ENCODE data around the gene DNAH6.

The DNAH6 gene

DNA sequence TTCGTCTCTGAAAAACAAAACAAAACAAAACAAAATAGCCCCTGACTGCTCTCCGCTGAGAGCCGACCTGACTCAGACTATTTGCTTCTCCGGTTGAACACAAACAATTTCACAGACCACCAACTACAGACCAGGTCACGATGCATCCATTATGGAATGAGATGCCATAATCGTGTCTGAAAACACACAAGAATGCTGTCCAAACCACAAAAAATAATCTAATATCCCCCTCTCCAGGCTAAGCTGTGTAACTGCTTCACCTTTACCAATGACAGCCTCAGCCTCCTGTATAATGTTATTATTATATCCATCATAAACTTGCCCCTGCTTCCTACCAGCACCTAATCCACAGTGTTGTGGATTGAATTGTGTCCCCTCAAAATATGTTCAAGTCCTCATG is 114.7 kb downstream of the DNAH6 start:
- DNase-seq (ENCODE audit: low spot score): peak; percentile 51

DNA sequence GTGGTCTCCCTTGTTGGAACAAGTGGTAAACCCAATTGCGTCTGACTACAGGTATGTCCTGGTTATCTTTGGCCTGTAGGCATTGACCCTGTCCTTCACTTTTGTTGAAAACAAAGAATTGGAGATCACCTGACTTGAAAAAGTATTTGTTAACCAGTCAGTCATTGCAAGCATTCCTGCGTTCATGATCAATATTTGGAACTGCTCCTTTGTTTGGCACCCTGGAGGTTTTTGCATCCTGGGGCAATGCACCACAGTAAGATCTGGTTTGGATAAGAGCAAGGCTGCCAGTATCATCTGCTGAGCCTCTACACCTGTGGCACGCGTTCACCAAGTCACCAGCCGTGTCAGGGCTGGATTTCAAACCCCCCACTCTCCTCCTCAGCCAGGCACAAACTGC is 115.7 kb downstream of the DNAH6 start:
- no peak for DNase-seq (ENCODE audit: low spot score)

DNA sequence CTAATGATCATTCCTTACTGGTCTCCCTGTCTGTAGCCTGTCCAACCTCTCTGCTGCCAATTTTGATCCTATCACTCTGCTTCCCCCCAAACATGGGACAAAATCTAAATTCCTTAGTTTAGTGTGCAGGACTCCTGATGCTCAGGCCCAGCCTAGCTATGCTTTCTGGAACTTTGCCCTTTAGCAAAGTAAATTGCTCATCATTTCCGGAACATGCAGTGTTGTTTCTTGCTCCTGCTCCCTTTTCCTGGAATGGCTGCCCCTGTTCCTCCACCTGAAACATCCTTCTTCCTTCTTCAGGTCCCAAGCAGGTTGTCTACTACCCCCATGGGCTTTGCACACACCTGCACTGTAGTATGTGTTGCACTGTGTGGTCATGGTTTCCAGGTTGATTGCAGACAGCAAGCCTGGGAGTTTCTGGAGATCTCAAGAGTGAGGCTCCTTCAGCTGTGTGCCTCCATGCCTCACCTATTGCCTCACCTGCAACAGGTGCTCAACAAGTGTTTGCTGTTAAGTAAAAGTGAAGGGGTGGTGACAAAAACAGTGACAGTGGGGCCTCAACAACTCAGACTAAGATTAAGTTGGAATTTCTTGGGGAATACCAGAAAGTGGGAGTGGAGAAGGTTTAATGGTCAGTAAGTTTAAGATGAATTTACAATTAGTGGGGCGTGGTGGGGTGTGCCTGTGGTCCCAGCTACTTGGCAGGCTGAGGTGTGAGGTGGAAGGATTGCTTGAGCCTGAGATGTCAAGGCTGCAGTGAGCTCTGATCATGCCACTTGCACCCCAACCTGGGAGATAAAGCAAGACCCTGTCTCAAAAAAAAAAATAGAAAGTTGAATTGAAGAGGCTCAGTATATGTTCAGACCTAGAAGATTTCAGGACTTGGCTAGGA is 120.0 kb downstream of the DNAH6 start:
- DNase-seq (ENCODE audit: low spot score): no peak

DNA sequence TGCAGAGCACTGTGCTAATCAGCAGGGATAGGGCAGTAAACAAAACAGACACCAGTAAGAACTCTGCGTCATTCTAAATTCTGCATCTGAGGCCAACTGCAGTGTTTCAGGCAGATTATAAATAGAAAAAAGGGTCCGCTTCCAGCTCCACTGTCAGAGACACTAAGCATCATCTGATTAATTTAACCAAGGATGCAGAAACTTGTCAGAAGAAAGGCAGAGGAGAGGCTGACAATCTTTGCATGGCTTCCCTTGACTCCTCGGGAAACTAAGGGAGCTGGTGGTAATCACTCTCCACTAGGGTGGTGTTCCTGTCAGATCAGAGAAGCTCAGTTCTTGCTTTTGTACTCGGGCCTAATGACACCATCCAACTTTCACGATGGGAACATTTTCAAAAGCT is 123.5 kb downstream of the DNAH6 start:
- DNase-seq (ENCODE audit: low spot score): no peak

DNA sequence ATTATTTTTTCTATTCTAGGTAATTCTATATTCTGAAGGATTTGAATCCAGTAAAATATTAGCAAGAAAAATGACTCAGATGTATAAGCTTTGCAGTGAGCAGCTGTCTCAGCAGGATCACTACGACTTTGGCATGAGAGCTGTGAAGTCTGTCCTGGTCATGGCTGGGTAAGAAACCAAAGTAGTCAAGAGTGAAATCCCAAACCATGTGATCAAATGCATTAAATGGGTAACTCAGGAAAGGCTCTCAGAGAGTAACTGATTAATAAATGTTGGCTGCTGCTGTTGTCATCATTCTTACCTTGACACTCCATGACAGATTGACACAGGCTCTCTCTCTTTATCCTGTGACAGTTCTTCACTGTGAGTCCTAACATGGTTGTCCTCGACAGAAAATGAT is 124.1 kb downstream of the DNAH6 start:
- DNase-seq (ENCODE audit: low spot score): no peak

DNA sequence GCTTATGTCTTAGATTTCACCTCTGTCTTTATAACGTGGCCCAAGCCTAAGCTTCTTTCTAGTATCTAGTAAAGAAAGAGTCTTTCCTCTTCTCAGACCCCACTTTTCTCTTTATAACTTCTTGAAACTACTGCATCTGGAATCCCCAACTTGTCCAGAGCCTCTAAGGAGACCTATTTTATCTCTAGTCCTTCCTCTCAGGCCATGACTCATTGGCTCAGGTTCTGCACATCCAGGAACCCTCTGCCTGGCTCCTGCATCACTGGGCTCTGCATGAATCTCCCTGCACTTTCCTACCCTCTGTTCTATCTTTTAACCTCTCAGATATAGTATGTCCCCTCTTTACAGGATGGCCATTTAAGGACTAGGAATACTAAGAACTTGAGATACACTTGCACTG is 124.7 kb downstream of the DNAH6 start:
- DNase-seq (ENCODE audit: low spot score): no peak

DNA sequence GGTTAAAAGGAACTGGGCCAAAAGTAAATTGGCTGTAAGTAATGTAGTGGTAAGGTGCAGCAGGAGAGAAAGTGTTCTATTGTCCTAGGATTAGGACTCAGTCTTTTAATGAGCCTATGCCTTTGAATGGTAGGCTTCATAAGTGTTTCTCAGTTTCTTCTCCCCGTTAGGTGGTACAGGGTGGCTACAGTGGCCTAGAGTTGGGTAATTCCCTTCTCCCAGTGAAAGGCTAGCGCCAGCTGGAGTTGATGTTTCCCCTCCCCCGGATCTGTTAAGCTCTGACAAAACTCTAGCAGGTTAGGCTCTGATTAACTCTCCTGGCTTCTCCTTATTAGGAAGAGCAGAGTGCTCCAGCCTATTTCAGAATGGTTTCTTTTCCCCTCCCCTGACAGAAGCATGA is 127.7 kb downstream of the DNAH6 start:
- no peak for DNase-seq (ENCODE audit: low spot score)

DNA sequence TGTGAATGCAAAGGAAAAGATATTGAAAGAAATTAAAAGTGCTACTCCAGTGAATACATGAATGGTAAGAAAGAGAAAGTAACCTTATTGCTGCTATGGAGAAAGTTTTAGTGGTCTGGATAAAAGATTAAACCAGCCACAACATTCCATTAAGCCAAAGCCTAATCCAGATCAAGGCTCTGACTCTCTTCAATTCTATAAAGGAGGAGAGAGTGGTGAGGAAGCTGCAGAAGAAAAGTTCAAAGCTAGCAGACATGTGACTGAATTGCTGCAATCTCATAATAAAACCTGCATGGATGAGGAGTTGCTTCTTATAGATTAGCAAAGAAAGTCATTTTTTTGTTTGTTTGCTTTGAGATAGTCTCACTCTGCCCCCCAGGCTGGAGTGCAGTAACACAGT is 130.2 kb downstream of the DNAH6 start:
- DNase-seq (ENCODE audit: low spot score): no peak

DNA sequence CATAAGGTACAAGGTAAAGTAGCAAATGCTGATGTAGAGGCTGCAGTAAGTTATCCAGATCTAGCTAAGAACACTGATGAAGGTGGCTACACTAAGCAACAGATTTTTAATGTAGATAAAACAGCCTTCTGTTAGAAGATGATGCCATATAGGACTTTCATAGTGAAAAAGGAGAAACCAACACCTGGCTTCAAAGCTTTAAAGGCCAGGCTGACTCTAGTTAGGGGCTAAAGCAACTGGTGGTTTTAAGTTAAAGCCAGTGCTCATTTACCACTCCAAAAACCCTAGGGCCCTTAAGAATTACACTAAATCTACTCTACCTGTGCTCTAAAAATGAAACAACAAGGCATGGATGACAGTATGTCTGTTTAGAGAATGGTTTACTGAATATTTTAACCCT is 131.0 kb downstream of the DNAH6 start:
- no peak for DNase-seq (ENCODE audit: low spot score)

DNA sequence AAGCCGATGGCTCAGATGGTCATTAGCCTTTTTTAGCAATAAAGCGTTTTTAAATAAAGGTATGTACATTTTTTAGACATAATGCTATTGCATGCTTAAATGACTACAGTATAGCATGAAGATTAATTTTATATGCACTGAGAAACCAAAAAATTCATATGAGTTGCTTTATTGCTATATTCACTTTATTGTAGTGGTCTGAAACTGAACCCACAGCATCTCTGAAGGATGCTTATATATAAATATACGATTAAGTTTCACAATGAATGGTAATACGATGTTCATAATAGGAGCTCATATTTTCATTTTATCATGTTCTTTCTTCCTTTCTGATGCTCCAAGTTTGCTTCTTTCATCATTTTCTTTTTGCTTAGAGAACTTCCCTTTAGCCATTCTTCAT is 132.8 kb downstream of the DNAH6 start:
- no peak for DNase-seq (ENCODE audit: low spot score)

DNA sequence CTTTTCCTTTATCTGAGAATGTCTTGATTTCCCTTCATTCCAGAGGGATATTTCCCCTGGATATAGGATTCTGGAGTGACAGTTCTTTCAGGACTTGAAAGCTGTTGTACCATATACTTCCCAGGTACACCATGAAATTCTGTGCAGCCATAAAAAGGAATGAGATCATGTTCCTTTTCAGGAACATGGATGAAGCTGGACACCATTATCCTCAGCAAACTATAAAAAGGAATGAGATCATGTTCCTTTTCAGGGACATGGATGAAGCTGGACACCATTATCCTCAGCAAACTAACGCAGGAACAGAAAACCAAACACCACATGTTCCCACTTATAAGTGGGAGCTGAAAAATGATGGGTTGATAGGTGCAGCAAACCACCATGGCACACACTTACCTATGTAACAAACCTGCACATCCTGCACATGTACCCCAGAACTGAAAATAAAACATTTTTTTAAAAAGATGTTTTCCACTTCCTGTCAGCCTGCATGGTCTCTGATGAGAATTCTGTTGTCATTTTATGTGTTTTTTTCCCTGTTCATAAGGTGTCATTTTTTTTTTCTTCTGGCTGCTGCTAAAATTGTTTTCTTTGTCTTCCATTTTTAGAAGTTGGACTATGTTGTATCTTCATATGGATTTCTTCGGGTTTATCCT is 133.3 kb downstream of the DNAH6 start:
- DNase-seq (ENCODE audit: low spot score): no peak

DNA sequence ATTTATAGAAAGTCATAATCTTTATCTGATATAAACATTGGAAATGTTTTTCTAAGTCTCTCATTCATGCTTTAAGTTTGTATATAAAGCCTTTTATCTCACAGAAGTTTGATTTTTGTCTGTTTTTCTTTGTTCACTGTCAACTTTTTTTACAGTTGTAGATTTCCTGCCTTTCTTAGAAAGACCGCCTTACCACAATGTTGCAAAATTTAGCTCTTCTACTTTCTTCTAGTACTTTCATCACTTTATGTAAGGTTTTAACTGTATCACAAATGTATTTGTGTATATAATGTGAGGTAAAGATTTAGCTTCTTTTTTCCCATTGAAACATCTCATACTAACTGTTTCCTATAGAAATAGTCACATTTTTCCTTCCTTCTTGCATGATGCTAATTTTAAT is 136.1 kb downstream of the DNAH6 start:
- DNase-seq (ENCODE audit: low spot score): no peak

DNA sequence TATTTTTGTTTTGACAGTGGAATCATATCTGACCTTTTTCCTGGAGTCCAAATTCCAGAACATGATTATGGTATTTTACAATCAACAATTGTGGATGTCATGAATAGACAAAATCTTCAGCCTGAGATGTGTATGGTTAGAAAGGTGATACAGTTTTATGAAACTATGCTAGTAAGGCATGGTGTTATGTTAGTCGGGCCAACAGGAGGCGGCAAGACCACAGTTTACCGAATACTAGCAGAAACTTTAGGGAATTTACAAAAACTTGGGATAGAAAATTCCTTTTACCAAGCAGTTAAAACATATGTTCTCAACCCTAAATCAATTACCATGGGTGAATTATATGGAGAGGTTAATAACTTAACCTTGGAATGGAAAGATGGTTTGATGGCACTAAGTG is 137.0 kb downstream of the DNAH6 start:
- no peak for DNase-seq (ENCODE audit: low spot score)

DNA sequence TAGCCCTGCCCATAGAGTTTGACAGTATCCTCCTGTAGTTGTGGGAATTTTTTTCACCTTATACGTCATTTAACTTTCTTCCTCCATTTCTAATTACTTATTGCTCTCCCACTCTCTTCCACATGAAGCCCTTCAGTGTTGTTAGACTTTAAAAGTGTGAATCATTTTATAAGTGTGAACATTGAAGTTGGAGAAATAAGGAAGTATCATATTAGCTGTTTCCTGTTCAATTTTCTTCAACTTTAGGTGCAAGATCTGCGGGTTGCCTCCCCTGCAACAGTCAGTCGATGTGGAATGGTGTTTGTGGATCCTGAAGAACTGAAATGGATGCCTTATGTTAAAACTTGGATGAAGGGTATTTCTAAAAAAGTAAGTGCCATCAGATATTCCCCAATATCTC is 138.1 kb downstream of the DNAH6 start:
- no peak for DNase-seq (ENCODE audit: low spot score)

DNA sequence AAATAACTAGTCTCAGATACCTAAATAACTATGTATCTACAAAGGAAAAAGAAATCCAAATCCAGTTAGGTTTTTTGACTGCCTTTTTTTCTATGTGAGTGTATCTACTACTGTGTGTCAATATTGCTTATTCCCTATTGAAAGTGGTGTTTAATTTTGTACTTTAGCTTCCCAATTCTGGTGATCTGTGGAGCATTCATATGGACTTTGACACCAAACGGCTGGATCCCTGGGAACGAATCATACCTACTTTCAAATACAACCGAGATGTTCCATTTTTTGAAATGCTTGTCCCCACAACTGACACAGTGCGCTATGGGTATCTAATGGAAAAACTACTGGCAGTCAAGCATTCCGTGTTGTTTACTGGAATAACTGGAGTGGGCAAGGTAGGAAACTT is 152.8 kb downstream of the DNAH6 start:
- no peak for DNase-seq (ENCODE audit: low spot score)

DNA sequence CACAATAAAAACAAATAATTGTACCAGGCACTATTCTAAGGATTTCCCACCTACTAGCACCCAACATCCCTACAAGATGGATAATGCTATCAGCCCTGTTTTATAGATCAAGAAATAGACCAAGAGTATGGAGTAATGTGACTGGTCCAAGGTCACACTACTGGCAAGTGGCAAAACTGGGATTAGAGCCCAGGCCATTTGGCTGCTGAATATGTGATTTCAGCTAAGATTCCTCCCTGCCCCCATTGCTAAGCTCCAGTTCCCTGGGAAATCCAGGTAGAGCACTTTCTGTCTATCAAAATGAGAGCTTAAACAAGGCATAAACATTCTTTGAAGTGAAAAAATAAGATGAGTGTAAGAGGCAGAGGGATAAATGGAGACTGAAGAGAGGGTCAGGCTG is 157.8 kb downstream of the DNAH6 start:
- no peak for DNase-seq (ENCODE audit: low spot score)

DNA sequence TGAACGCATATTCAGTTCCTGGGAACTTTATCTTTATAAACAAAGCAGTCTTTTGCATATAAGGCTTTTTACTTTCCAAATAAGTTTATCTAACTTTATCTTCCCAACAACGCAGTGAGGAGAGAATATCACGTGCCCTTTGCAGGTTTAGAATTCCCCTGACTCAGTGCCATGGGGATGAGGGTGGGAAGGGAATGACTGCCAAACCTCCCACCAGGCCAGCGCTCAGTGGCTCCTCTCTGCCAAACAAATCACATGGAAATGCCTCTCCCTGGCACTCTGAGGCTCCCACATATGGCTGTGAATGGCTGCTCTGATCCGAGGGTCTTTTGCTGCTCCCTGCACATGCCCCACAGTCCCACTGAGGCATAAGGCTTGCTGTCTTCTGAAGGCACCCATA is 158.3 kb downstream of the DNAH6 start:
- no peak for DNase-seq (ENCODE audit: low spot score)

DNA sequence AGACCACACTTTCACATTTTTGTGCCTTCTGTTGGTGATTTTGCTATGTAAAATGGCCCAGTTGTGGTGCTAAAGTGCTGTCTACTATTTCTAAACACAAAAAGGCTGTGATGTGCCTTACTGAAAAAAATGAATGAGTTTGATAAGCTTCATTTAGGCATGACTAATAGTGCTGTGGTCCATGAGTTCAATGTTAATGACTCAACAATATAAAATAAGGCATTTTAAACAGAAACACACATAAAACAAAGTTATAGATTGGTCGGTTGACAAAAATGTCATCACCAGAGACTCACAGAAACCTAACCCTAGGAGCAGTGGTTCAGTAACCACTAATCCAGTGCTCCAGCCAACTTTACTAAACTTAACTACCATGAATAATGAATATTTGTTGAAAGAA is 160.0 kb downstream of the DNAH6 start:
- no peak for DNase-seq (ENCODE audit: low spot score)

DNA sequence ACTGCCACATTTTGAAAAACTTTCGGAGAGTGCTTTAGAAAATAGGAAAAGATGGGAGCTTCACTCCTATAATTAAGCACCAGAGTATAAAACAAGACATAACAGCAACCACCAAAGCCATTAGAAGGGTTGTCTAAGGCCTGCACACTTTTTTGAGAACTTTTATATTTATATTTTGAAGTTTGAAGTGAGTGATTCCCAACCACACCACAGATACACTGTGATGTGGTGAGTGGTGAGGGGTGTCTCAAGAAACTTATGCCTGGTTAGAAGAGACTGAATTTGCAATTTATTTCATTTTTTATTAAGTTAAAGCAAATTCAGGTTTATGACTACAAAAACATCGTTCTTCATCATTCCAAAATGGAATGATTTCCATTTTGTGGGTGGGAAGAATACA is 161.9 kb downstream of the DNAH6 start:
- no peak for DNase-seq (ENCODE audit: low spot score)

DNA sequence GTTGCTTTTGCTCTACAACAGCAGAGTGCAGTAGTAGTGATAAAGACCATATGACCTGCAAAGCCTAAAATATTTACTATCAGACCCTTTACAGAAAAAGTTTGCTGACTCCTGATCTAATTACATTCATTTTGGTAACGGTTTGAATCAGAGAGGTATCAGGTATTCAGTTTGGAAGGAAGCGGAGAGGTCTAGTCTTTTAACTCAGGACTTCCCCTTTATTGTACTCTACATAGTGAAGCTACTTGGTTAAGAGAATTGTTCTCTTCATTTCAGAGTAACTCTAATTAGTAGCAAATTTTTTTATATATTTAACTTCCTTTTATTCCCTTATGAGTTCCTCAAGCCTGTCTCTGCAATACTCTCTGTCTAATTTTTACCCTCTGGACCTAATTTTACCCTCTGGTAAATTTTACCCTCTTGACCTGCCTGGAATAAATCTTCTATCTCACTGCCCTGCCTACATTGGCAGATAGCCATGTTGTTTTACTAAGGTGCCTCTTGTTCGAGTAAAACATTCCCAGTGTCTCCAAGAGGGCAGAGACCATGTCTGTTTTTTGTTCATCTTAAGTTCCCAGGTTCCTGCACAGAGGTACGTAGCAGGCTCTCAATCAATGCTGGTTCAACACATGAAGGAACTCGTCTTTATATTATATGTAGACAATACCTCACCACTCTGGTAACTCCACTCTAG is 170.6 kb downstream of the DNAH6 start:
- DNase-seq (ENCODE audit: low spot score): no peak

DNA sequence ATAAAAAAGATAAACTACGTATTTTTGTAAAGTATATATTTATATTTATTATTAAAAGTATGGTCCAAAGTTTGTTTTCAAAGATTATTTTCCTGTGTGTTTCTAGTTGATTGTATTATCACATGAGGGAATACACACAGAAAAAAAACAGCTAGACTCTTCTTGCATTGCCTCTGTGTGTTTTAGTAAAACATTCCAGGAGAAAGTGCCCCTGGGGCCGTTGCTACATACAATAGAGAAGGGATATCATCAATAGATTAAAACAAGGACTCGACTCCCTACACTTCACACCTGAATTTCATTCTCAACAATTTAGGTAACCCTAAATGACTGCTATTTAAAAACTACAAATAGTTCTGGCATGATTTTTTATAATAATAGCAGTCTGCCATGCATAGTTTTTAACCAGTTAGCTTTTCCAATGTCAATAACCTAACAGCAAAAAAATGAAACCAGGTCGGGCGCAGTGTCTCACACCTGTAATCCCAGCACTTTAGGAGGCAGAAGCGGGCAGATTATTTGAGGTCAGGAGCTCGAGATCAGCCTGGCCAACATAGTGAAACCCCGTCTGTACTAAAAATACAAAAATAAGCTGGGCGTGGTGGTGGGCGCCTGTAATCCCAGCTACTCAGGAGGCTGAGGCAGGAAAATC is 171.3 kb downstream of the DNAH6 start:
- no peak for DNase-seq (ENCODE audit: low spot score)

DNA sequence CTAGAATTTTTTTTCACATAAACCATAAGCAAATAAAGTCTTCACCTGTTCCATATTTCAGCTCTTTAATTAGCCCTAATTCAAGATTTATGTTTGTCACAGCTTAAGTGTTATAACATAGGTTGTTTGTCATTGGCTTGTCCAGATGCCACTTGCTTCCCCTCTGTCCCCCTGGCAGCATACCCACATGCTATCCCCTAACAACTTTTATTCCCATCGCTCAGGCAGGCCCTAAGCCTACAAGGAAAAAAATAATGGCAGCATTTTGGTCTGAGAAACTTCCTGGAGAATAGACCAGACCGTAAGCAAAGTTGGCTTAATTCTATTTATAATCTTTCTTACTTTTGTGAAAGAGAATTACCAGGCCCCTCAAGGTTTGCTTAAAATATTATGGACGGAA is 173.9 kb downstream of the DNAH6 start:
- no peak for DNase-seq (ENCODE audit: low spot score)
